Smooth muscle cell (in vitro differentiated cells): ENCODE measurements around the gene SH3BP1. TPM values are rescaled to one million over a fixed set of nuclear protein-coding genes. Genes with fewer than 3 reads are reported as not detected.
A peak's percentile ranks its signal among the peaks of the same experiment; 100 is the strongest.

ENCODE experiments used
- DNase-seq: peaks from one replicate; lab custom pipeline; 2025; ENCODE audit not compliant: unreplicated experiment; lab: John Stamatoyannopoulos, UW
- H2AFZ ChIP-seq: fragments of 200-600 bp; sonication (generic); 2 replicates; pipeline ENCODE4 v1.6.0; 2016; ENCODE audit warnings: antibody characterized with exemption, low read depth, mild to moderate bottlenecking
- H3F3A ChIP-seq: fragments of 200-600 bp; sonication (generic); 2 replicates; pipeline ENCODE4 v1.6.0; 2017; ENCODE audit warnings: antibody characterized with exemption, low read depth
- H3K27ac ChIP-seq: fragments of 200-600 bp; sonication (generic); 2 replicates; pipeline ENCODE4 v1.5.1; 2016; ENCODE audit warnings: low read depth, mild to moderate bottlenecking
- H3K27me3 ChIP-seq: fragments of 200-600 bp; sonication (generic); 2 replicates; pipeline ENCODE4 v1.6.1; 2016; ENCODE audit warnings: low read depth, mild to moderate bottlenecking
- H3K36me3 ChIP-seq: fragments of 200-600 bp; sonication (generic); 2 replicates; pipeline ENCODE4 v1.5.1; 2016; ENCODE audit warnings: low read depth
- H3K4me1 ChIP-seq: fragments of 200-600 bp; sonication (generic); 2 replicates; pipeline ENCODE4 v1.5.1; 2016; ENCODE audit warnings: low read depth
- H3K4me2 ChIP-seq: fragments of 200-600 bp; sonication (generic); 2 replicates; pipeline ENCODE4 v1.6.0; 2016; ENCODE audit warnings: mild to moderate bottlenecking
- H3K4me3 ChIP-seq: fragments of 200-600 bp; sonication (generic); 2 replicates; pipeline ENCODE4 v1.5.1; 2016; ENCODE audit warnings: mild to moderate bottlenecking
- H3K79me2 ChIP-seq: fragments of 200-600 bp; sonication (generic); 2 replicates; pipeline ENCODE4 v1.6.0; 2016; ENCODE audit warnings: low read depth, mild to moderate bottlenecking
- H3K9ac ChIP-seq: fragments of 200-600 bp; sonication (generic); 2 replicates; pipeline ENCODE4 v1.6.0; 2016; ENCODE audit warnings: low read depth
- H3K9me3 ChIP-seq: fragments of 200-600 bp; sonication (generic); replicated peaks from 2 replicates; pipeline ENCODE4 v1.5.1; 2016; ENCODE audit warnings: low read depth
- H4K20me1 ChIP-seq: fragments of 200-600 bp; sonication (generic); 2 replicates; pipeline ENCODE4 v1.6.0; 2016; ENCODE audit warnings: low read depth
- CTCF ChIP-seq: fragments of 200-600 bp; sonication (generic); IDR thresholded peaks from 2 replicates; pipeline ENCODE4 v1.5.1; 2017; ENCODE audit warnings: borderline replicate concordance, mild to moderate bottlenecking, antibody characterized with exemption; ENCODE audit not compliant: insufficient read depth, poor library complexity, severe bottlenecking
- WGBS: methylation state at CpG from one replicate; pipeline ENCODE4 v1.1.7; 2016; ENCODE audit warnings: low lambda C conversion rate; 5-methylcytosine and 5-hydroxymethylcytosine counted together
- polyA plus RNA-seq: library from polyadenylated mRNA; unstranded; fragments of >200 nt; fragmentation: Nextera tagmentation; extraction: Ambion mirVana; gene quantifications from 2 replicates; pipeline ENCODE4 v1.2.1, GENCODE V29; 2016
- total RNA-seq: library from RNA; depleted of rRNA; stranded (reverse); fragments of >200 nt; gene quantifications from 2 replicates; pipeline ENCODE4 v1.2.3, GENCODE V29; 2014

Gene SH3BP1
- total and polyA plus RNA-seq, 2 experiments from 2014 or later: 16.6 to 20.4 TPM

- Histone ChIP-seq H3K79me2 (no peaks in the 10 kb centered on the region), H4K20me1 (peaks cover 6% of the 10 kb centered on the region), H3K9me3 (no peaks in the 10 kb centered on the region), H3K9ac (no peak overlapping the region), H3K4me3 (no peak overlapping the region), H3K27ac (peak overlapping the region; percentile 73), H2AFZ (no peak overlapping the region), H3K27me3 (no peaks in the 10 kb centered on the region), H3F3A (no peaks in the 10 kb centered on the region), H3K4me1 (no peaks in the 10 kb centered on the region), H3K36me3 (no peaks in the 10 kb centered on the region), H3K4me2 (peak overlapping the region; percentile 49)
- 91% methylated on average over 13 of the region's 14 CpGs for WGBS
- TF ChIP-seq CTCF: no peak
- DNase-seq: no peak
Measured at GRCh38 chr22:37625737-37626136, 13.7 kb upstream of the SH3BP1 start.

- no peaks in the 10 kb centered on the region for H3K27me3 ChIP-seq
- H3K79me2 ChIP-seq: no peaks in the 10 kb centered on the region
- H3F3A ChIP-seq: no peaks in the 10 kb centered on the region
- H2AFZ ChIP-seq: no peak overlapping the region
- 41% methylated on average over 11 of the region's 11 CpGs for WGBS
- H3K9me3 ChIP-seq: no peaks in the 10 kb centered on the region
- peaks cover 6% of the 10 kb centered on the region for H4K20me1 ChIP-seq
- no peaks in the 10 kb centered on the region for H3K36me3 ChIP-seq
- peak overlapping the region; percentile 29 for H3K9ac ChIP-seq
- no peaks in the 10 kb centered on the region for H3K4me1 ChIP-seq
- no peak for DNase-seq
- no peak for TF ChIP-seq CTCF
- H3K27ac ChIP-seq: peak overlapping the region; percentile 73
- peak overlapping the region; percentile 49 for H3K4me2 ChIP-seq
- no peak overlapping the region for H3K4me3 ChIP-seq
Measured at GRCh38 chr22:37626144-37626543, 13.3 kb upstream of the SH3BP1 start.

GRCh38 chr22:37626556-37627075 is 12.9 kb upstream of the SH3BP1 start:
- Histone ChIP-seq H3K9ac (peak overlapping the region; percentile 29), H2AFZ (no peak overlapping the region), H3K4me1 (no peaks in the 10 kb centered on the region), H3K4me3 (no peak overlapping the region), H3F3A (no peaks in the 10 kb centered on the region), H3K27me3 (no peaks in the 10 kb centered on the region), H3K27ac (peak overlapping the region; percentile 73), H3K79me2 (no peaks in the 10 kb centered on the region), H3K9me3 (no peaks in the 10 kb centered on the region), H4K20me1 (peaks cover 6% of the 10 kb centered on the region), H3K36me3 (no peaks in the 10 kb centered on the region), H3K4me2 (peak overlapping the region; percentile 49)
- DNase-seq: no peak
- WGBS: 64% methylated on average over 13 of the region's 13 CpGs
- no peak for TF ChIP-seq CTCF

GRCh38 chr22:37627121-37627520 is 12.3 kb upstream of the SH3BP1 start:
- H3K4me2 ChIP-seq: peak overlapping the region; percentile 4
- H2AFZ ChIP-seq: no peak overlapping the region
- no peaks in the 10 kb centered on the region for H3K27me3 ChIP-seq
- H3K36me3 ChIP-seq: no peaks in the 10 kb centered on the region
- 67% methylated on average over 7 of the region's 7 CpGs for WGBS
- no peak for DNase-seq
- H4K20me1 ChIP-seq: peaks cover 6% of the 10 kb centered on the region
- no peak overlapping the region for H3K4me3 ChIP-seq
- H3F3A ChIP-seq: no peaks in the 10 kb centered on the region
- TF ChIP-seq CTCF: no peak
- H3K9me3 ChIP-seq: no peaks in the 10 kb centered on the region
- no peaks in the 10 kb centered on the region for H3K4me1 ChIP-seq
- H3K27ac ChIP-seq: peak overlapping the region; percentile 73
- no peak overlapping the region for H3K9ac ChIP-seq
- H3K79me2 ChIP-seq: no peaks in the 10 kb centered on the region
